ENCODE results near the gene B3GAT3. TPM values are rescaled to one million over a fixed set of nuclear protein-coding genes. Genes with fewer than 3 reads are reported as not detected.

Gene B3GAT3
- total and polyA plus RNA-seq, 12 donors = 6.8 to 41.2 (median 11.3) TPM

DNA sequence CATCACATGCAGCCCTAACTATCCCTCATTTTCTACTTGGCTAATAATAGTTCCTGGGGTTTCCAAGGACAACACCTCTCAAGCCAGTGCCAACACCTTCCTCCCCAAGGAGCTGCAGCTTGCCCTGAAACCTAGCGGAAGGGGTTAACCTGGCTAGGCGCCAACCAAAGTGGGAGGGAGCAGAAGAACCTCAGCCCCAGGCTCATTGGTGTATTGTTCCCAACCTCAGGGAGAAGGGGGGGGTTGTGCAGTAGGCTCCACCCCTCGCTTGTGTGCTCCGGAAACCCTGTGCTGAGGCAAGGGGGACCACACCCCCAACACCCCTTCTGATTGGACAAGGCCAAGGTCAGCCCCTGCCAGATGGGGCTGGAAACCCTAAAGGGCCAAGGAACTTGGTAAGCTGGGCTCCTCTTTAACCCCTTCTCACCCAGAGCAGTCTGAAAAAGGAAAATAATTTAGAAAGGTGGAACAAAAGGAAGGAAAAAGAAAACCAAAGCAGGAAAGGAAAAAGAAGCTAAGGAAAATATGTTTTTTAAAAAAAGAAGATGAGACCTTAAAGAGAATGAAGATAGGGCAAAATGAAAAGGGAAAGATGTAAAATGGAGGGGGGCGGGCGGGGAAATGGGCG lies 22.6 kb downstream of the B3GAT3 start:
- intact Hi-C loops (cut with DNase I) = loop anchor here in 2 of 10 donors (5.0 to 10.0 kb wide), 2 partner anchors 68 to 96 kb away; partner anchors contain the start of genes C11orf98 (in 1 of the 2) and CSKMT (in 1 of the 2)
- no peaks in the 10 kb centered on the region for H3K27me3 ChIP-seq
- peak overlapping the region in 8 of 10 donors; percentile 73 to 100 (median 96) for H3K4me3 ChIP-seq

GRCh38 chr11:62595124-62595523 lies 26.7 kb downstream of the B3GAT3 start:
- H3K4me1 ChIP-seq = peaks cover 11 to 55% (median 44%) of the 10 kb centered on the region in 9 donors
- H3K27me3 ChIP-seq = no peaks in the 10 kb centered on the region
- no peak overlapping the region for H3K27ac ChIP-seq
- peaks cover 0 to 68% (median 44%) of the 10 kb centered on the region in 9 donors for H3K36me3 ChIP-seq
- 85 to 86% methylated on average over 8 of the region's 8 CpGs for WGBS, 2 donors
- TF ChIP-seq, protein P1, sequence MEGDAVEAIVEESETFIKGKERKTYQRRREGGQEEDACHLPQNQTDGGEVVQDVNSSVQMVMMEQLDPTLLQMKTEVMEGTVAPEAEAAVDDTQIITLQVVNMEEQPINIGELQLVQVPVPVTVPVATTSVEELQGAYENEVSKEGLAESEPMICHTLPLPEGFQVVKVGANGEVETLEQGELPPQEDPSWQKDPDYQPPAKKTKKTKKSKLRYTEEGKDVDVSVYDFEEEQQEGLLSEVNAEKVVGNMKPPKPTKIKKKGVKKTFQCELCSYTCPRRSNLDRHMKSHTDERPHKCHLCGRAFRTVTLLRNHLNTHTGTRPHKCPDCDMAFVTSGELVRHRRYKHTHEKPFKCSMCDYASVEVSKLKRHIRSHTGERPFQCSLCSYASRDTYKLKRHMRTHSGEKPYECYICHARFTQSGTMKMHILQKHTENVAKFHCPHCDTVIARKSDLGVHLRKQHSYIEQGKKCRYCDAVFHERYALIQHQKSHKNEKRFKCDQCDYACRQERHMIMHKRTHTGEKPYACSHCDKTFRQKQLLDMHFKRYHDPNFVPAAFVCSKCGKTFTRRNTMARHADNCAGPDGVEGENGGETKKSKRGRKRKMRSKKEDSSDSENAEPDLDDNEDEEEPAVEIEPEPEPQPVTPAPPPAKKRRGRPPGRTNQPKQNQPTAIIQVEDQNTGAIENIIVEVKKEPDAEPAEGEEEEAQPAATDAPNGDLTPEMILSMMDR (IDR thresholded peaks at IDR 0.05) = no peak
- DNase-seq = no peak
- intact Hi-C loops (cut with DNase I) = loop anchor here in 2 of 10 donors (5.0 to 10.0 kb wide), 2 partner anchors 72 to 100 kb away; partner anchors contain the start of genes C11orf98 (in 1 of the 2) and CSKMT (in 1 of the 2)
- H3K9me3 ChIP-seq = no peaks in the 10 kb centered on the region
- no peak for ATAC-seq
- H3K4me3 ChIP-seq = no peak overlapping the region

More for the DNA sequence above, 22.6 kb downstream of the B3GAT3 start:
- TF ChIP-seq, protein P1 (IDR thresholded peaks at IDR 0.05) = no peak
- Histone ChIP-seq H3K36me3 (peaks cover 0 to 61% (median 36%) of the 10 kb centered on the region in 9 donors), H3K4me1 (peaks cover 17 to 48% (median 43%) of the 10 kb centered on the region in 9 donors), H3K9me3 (no peaks in the 10 kb centered on the region), H3K27ac (peak overlapping the region in 9 of 10 donors; percentile 14 to 99 (median 97))
- peak; percentile 56 to 84 (median 76) for ATAC-seq
- 38 to 40% methylated on average over 7 of the region's 7 CpGs for WGBS, 2 donors
- peak; percentile 89 to 97 for DNase-seq

DNA sequence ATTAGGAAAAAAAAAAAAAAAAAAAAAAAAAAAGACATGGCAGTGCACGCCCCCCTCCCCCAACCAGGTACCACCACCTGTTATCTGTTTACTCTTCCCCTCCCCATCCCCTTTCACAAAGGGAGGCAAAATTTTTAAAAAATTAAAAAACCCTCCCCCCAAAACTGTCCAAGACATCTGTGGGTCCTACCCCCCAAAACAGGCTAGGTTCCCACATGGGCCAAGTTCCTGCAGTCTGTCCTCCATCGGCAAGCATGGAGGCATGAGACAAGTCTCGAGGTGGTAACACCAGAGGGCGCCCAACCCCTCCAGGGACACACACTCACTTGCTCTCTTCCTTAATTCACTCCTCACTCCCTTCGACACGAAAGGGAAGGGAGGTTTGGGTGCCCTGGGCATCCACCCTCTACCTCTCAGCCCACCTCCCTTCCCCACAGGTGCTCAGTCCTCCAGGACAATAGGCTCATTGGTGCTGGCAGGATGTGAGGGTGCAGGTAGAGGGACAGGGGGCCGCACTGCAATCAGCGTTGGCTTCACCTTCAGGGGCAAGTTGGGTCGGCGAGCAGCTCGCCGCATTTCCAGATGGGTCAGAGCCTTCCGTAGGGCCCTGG lies 28.2 kb downstream of the B3GAT3 start:
- Histone ChIP-seq H3K4me1 (peaks cover 3 to 52% (median 34%) of the 10 kb centered on the region in 9 donors), H3K27ac (peak overlapping the region in 2 of 10 donors; percentile 49 to 97), H3K36me3 (peaks cover 0 to 63% (median 48%) of the 10 kb centered on the region in 9 donors), H3K9me3 (no peaks in the 10 kb centered on the region), H3K27me3 (no peaks in the 10 kb centered on the region), H3K4me3 (no peak overlapping the region)
- ATAC-seq = no peak
- TF ChIP-seq, protein P1 (IDR thresholded peaks at IDR 0.05) = peak; percentile 8 to 70 (median 57)
- 56 to 58% methylated on average over 13 of the region's 13 CpGs for WGBS, 2 donors
- DNase-seq = peak; percentile 73 to 75
- intact Hi-C loops (cut with DNase I) = loop anchor here in 3 of 10 donors (5.0 to 10.0 kb wide), 3 partner anchors 46 to 264 kb away; partner anchors contain the start of gene AHNAK (in 1 of the 3)

DNA sequence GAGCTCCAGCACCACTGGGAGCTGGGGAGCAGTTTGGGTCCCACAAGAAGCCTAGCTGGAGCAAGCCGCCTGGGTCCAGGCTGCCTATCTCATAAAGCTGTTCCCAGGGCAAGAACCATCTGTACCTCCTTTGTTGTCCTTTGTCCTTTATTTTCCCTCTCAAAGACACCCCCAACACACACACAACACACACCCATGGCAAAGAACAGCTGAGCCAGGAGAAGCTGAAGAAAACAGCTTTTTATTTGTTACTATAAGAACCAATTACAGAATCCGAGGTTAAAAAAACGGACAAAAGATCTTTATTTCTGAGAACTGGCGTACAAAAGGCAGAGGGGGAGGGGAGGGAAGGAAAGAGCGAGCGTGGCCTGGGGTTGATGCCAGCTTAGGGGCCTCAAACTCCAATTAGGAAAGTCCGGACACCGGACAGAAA lies 28.8 kb downstream of the B3GAT3 start:
- intact Hi-C loops (cut with DNase I) = loop anchor here in 3 of 10 donors (5.0 to 10.0 kb wide), 3 partner anchors 46 to 264 kb away; partner anchors contain the start of gene AHNAK (in 1 of the 3)

More for the DNA sequence above, 28.8 kb downstream of the B3GAT3 start:
- no peak for DNase-seq
- Histone ChIP-seq H3K27me3 (no peaks in the 10 kb centered on the region), H3K9me3 (no peaks in the 10 kb centered on the region), H3K4me1 (peaks cover 3 to 49% (median 28%) of the 10 kb centered on the region in 9 donors), H3K27ac (peak overlapping the region in 9 of 10 donors; percentile 92 to 97 (median 95)), H3K4me3 (no peak overlapping the region), H3K36me3 (peaks cover 0 to 63% (median 52%) of the 10 kb centered on the region in 9 donors)
- TF ChIP-seq, protein P1 (IDR thresholded peaks at IDR 0.05) = no peak
- WGBS, 2 donors = 76 to 80% methylated on average over 8 of the region's 8 CpGs
- no peak for ATAC-seq
